Mononuclear cell (primary cell): ENCODE results near the gene RTN1. TPM values are rescaled to one million over a fixed set of nuclear protein-coding genes. Genes with fewer than 3 reads are reported as not detected.

Source experiments
- H3K27me3 ChIP-seq: 2 replicates; pipeline ENCODE4 v1.6.0; 2011; ENCODE audit warnings: low read length, control low read depth; ENCODE audit not compliant: insufficient read depth
- H3K4me1 ChIP-seq: 2 replicates; pipeline ENCODE4 v1.5.1; 2011; ENCODE audit warnings: mild to moderate bottlenecking, low read length, control low read depth; ENCODE audit not compliant: insufficient read depth
- H3K4me3 ChIP-seq: 2 replicates; pipeline ENCODE4 v1.5.1; 2011; ENCODE audit warnings: mild to moderate bottlenecking, low read length, moderate library complexity
- H3K9me3 ChIP-seq: 2 replicates; pipeline ENCODE4 v1.5.1; 2011; ENCODE audit warnings: low read depth, mild to moderate bottlenecking, control low read depth, low read length
- total RNA-seq: library from RNA; depleted of rRNA; stranded (reverse); fragments of >200 nt; gene quantifications from one replicate; pipeline ENCODE4 v1.2.3, GENCODE V29; 2012

RTN1 gene
- total RNA-seq, 1 donor: 8.0 TPM

- Histone ChIP-seq H3K4me3 (no peak overlapping the region), H3K9me3 (no peaks in the 10 kb centered on the region), H3K4me1 (no peaks in the 10 kb centered on the region), H3K27me3 (peaks cover 2% of the 10 kb centered on the region)
These were observed 303.9 kb downstream of the RTN1 start for GRCh38 chr14:59566725-59567124.

GRCh38 chr14:59566296-59566695 is 304.3 kb downstream of the RTN1 start:
- no peaks in the 10 kb centered on the region for H3K9me3 ChIP-seq
- H3K4me3 ChIP-seq: no peak overlapping the region
- H3K27me3 ChIP-seq: peaks cover 2% of the 10 kb centered on the region
- no peaks in the 10 kb centered on the region for H3K4me1 ChIP-seq

DNA sequence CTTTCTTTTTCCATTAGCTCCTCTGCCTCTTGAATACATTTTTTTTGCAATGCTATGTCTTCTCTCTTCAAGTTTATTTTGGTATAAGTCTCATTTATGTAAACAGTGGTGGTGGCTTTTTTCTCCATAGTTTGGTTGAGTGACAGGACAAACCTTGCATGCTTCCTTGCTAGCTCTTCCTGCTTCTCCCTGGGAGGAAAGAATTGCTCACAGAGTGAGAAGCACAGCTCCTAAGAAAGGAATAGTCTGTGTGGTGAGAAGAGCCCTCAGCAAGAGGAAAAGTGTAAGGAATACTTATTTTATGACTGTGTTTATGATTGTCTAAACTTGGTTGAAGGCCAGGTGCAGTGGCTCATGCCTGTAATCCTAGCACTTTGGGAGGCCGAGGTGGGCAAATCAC is 305.5 kb downstream of the RTN1 start:
- no peak overlapping the region for H3K4me3 ChIP-seq
- no peaks in the 10 kb centered on the region for H3K9me3 ChIP-seq
- H3K4me1 ChIP-seq: no peaks in the 10 kb centered on the region
- peaks cover 2% of the 10 kb centered on the region for H3K27me3 ChIP-seq

- Histone ChIP-seq H3K9me3 (no peaks in the 10 kb centered on the region), H3K4me3 (no peak overlapping the region), H3K27me3 (peaks cover 2% of the 10 kb centered on the region), H3K4me1 (no peaks in the 10 kb centered on the region)
These were observed 306.2 kb downstream of the RTN1 start for GRCh38 chr14:59564366-59564765.

DNA sequence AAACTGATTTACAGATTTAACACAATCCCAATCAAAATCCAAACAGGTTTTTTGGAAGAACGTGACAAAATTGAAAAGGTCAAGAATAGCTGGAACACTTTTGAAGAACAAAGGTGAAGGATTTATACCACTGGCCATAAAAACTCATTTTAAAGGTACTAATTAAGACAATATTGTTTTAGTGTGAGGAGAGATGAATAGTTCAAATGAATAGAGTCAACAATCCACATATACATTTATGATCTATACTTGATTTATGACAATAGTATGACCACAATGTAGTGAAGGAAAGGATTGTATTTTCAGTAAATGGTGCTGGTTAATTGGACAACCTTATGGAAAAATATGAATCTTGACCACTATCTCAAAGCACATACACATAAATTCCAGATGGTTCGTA is 323.3 kb downstream of the RTN1 start:
- Histone ChIP-seq H3K9me3 (no peaks in the 10 kb centered on the region), H3K4me1 (no peaks in the 10 kb centered on the region), H3K27me3 (peaks cover 3% of the 10 kb centered on the region)

More for the DNA sequence above, 323.3 kb downstream of the RTN1 start:
- no peak overlapping the region for H3K4me3 ChIP-seq

Other genes starting within 250 kb of the RTN1 start
- gene LRRC9, start 49.4 kb upstream of the RTN1 start, total RNA-seq: not detected
- 21.8 TPM for gene PCNX4, start 221.1 kb upstream of the RTN1 start, total RNA-seq